ENCODE results near the gene FOXP1. TPM values are rescaled to one million over a fixed set of nuclear protein-coding genes. Genes with fewer than 3 reads are reported as not detected.

FOXP1 gene
- total and polyA plus RNA-seq, 2 donors from 2014 or later: 6.7 to 87.2 TPM

GRCh38 chr3:71258116-71258515, 325.4 kb downstream of the FOXP1 start:
- Histone ChIP-seq H3K4me3 (ENCODE audit: low read length in 3 of 3) (no peak overlapping the region), H3K9ac (ENCODE audit: low read length in 3 of 3) (no peak overlapping the region), H3K36me3 (ENCODE audit: control insufficient read depth in 2 of 3, insufficient read depth in 3 of 3, low read length in 3 of 3) (no peaks in the 10 kb centered on the region), H3K4me1 (ENCODE audit: control insufficient read depth in 2 of 3, insufficient read depth in 2 of 3, low read depth in 1 of 3, low read length in 3 of 3) (peaks cover 0 to 6% (median 5%) of the 10 kb centered on the region in 3 donors), H3K27me3 (ENCODE audit: control insufficient read depth, insufficient read depth, low read length) (no peaks in the 10 kb centered on the region), H3K9me3 (ENCODE audit: control insufficient read depth in 2 of 3, insufficient read depth in 1 of 3, low read length in 3 of 3) (no peaks in the 10 kb centered on the region), H3K27ac (ENCODE audit: low read depth in 2 of 2, low read length in 2 of 2) (no peak overlapping the region)
- intact Hi-C loops (cut with DNase I): no loop called here
- no peak for DNase-seq
- TF ChIP-seq CTCF (IDR thresholded peaks at IDR 0.05; ENCODE audit: borderline replicate concordance, extremely low read depth, insufficient read depth): no peak
- FAIRE-seq: no peak

GRCh38 chr3:71255498-71255897, 328.0 kb downstream of the FOXP1 start:
- Histone ChIP-seq H3K36me3 (ENCODE audit: control insufficient read depth in 2 of 3, insufficient read depth in 3 of 3, low read length in 3 of 3) (no peaks in the 10 kb centered on the region), H3K4me1 (ENCODE audit: control insufficient read depth in 2 of 3, insufficient read depth in 2 of 3, low read depth in 1 of 3, low read length in 3 of 3) (peaks cover 0 to 6% (median 5%) of the 10 kb centered on the region in 3 donors), H3K9me3 (ENCODE audit: control insufficient read depth in 2 of 3, insufficient read depth in 1 of 3, low read length in 3 of 3) (no peaks in the 10 kb centered on the region), H3K4me3 (ENCODE audit: low read length in 3 of 3) (no peak overlapping the region), H3K27me3 (ENCODE audit: control insufficient read depth, insufficient read depth, low read length) (no peaks in the 10 kb centered on the region), H3K9ac (ENCODE audit: low read length in 3 of 3) (no peak overlapping the region), H3K27ac (ENCODE audit: low read depth in 2 of 2, low read length in 2 of 2) (no peak overlapping the region)
- intact Hi-C loops (cut with DNase I): no loop called here
- DNase-seq: no peak
- no peak for TF ChIP-seq CTCF (IDR thresholded peaks at IDR 0.05; ENCODE audit: borderline replicate concordance, extremely low read depth, insufficient read depth)
- FAIRE-seq: no peak

- intact Hi-C loops (cut with DNase I): no loop called here
Measured at GRCh38 chr3:71254281-71255057, 329.1 kb downstream of the FOXP1 start.

More at GRCh38 chr3:71254281-71255057, 329.1 kb downstream of the FOXP1 start:
- no peak for FAIRE-seq
- no peak for TF ChIP-seq CTCF (IDR thresholded peaks at IDR 0.05; ENCODE audit: borderline replicate concordance, extremely low read depth, insufficient read depth)
- H3K4me1 ChIP-seq (ENCODE audit: control insufficient read depth in 2 of 3, insufficient read depth in 2 of 3, low read depth in 1 of 3, low read length in 3 of 3): peaks cover 0 to 6% (median 5%) of the 10 kb centered on the region in 3 donors
- H3K9ac ChIP-seq (ENCODE audit: low read length in 3 of 3): no peak overlapping the region
- no peak overlapping the region for H3K27ac ChIP-seq (ENCODE audit: low read depth in 2 of 2, low read length in 2 of 2)
- no peaks in the 10 kb centered on the region for H3K36me3 ChIP-seq (ENCODE audit: control insufficient read depth in 2 of 3, insufficient read depth in 3 of 3, low read length in 3 of 3)
- no peaks in the 10 kb centered on the region for H3K9me3 ChIP-seq (ENCODE audit: control insufficient read depth in 2 of 3, insufficient read depth in 1 of 3, low read length in 3 of 3)
- DNase-seq: no peak
- no peaks in the 10 kb centered on the region for H3K27me3 ChIP-seq (ENCODE audit: control insufficient read depth, insufficient read depth, low read length)
- H3K4me3 ChIP-seq (ENCODE audit: low read length in 3 of 3): no peak overlapping the region
